Thyroid gland (tissue), 4 donors: ENCODE measurements around the gene NF2. TPM values are rescaled to one million over a fixed set of nuclear protein-coding genes. Genes with fewer than 3 reads are reported as not detected.

ENCODE experiments used
- DNase-seq, 2 donors: peaks; one replicate each; pipeline ENCODE4 v3.0.0-alpha.2; 2019
- H3K27ac ChIP-seq, 3 donors: fragments of 200-600 bp; sonication (generic); 1 replicate in 2 of 3; 2 replicates in 1 of 3; pipeline ENCODE4 v1.5.1; 2016 to 2019; ENCODE audit warnings: mild to moderate bottlenecking in 1 of 3, moderate library complexity in 1 of 3
- H3K27me3 ChIP-seq: fragments of 200-600 bp; sonication (generic); one replicate; pipeline ENCODE4 v1.5.1; 2019
- H3K36me3 ChIP-seq, 2 donors: fragments of 200-600 bp; sonication (generic); one replicate each; pipeline ENCODE4 v1.5.1; 2016 to 2019
- H3K4me1 ChIP-seq, 2 donors: fragments of 200-600 bp; sonication (generic); one replicate each; pipeline ENCODE4 v1.5.1; 2017 to 2019
- H3K4me3 ChIP-seq, 3 donors: fragments of 200-600 bp; sonication (generic); replicated peaks in 1 of 3; 1 replicate in 2 of 3; 2 replicates in 1 of 3; pipeline ENCODE4 v1.5.1; 2016; ENCODE audit warnings: mild to moderate bottlenecking in 1 of 3
- H3K9me3 ChIP-seq: fragments of 200-600 bp; sonication (generic); one replicate; pipeline ENCODE4 v1.5.1; 2017
- POLR2A ChIP-seq, 2 donors: fragments of 450-650 bp; IDR thresholded peaks; one replicate each; pipeline ENCODE4 v1.6.1; 2017; ENCODE audit warnings: antibody characterized with exemption in 2 of 2, mild to moderate bottlenecking in 2 of 2, moderate library complexity in 1 of 2
- WGBS, 2 donors: methylation state at CpG; one replicate each; pipeline ENCODE4 v1.1.5; 2017; 5-methylcytosine and 5-hydroxymethylcytosine counted together
- intact Hi-C: fragments of 100-400 bp; cut with DNase I; formaldehyde crosslinking; loops from one replicate; pipeline ENCODE4 v1.15.1; 2023
- total RNA-seq, 4 donors: library from RNA; depleted of rRNA; stranded (reverse); fragments of >200 nt; gene quantifications; one replicate each; pipeline ENCODE4 v1.2.3, GENCODE V29; 2016
- TF ChIP-seq, protein P1 (sequence below), 6 experiments: fragments of 200-600 bp in 3 of 6; fragments of 450-650 bp in 3 of 6; sonication (generic) in 3 of 6; IDR thresholded peaks; one replicate each; pipeline ENCODE4 v1.5.1; 2016 to 2019; ENCODE audit warnings: antibody characterized with exemption in 6 of 6, mild to moderate bottlenecking in 2 of 6, inconsistent platforms in 1 of 6, moderate library complexity in 1 of 6

Gene NF2
- total RNA-seq, 4 donors from 2014 or later, result 37.5 to 65.5 (median 51.6) TPM

DNA sequence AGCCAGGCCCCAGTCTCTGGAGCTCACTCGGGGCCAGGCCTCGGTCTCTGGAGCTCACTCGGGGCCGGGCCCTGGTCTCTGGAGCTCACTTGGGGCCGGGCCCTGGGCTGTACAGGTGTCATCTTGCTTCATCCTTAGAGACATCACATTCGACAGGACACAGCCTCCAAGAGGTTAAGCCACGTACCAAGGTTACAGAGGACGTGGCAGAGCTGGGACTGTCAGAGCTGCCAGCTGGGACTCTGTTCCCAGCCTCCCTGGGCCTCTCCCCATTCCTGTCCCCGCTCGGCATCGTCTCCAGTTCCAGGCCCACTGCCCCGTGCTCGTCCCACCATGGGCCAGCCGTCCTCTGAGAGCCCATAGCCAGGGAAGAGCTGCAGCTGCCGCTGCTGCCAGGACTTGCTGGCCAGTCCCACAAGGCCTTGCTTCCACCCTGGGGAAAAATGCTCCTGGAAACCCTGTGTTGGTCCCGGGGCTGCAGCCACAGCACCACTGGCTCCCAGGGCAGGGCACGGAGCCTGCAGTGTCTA is 136.0 kb downstream of the NF2 start:
- no peaks in the 10 kb centered on the region for H3K9me3 ChIP-seq
- H3K27ac ChIP-seq, result no peak overlapping the region
- no peak overlapping the region for H3K4me3 ChIP-seq
- TF ChIP-seq, protein P1, sequence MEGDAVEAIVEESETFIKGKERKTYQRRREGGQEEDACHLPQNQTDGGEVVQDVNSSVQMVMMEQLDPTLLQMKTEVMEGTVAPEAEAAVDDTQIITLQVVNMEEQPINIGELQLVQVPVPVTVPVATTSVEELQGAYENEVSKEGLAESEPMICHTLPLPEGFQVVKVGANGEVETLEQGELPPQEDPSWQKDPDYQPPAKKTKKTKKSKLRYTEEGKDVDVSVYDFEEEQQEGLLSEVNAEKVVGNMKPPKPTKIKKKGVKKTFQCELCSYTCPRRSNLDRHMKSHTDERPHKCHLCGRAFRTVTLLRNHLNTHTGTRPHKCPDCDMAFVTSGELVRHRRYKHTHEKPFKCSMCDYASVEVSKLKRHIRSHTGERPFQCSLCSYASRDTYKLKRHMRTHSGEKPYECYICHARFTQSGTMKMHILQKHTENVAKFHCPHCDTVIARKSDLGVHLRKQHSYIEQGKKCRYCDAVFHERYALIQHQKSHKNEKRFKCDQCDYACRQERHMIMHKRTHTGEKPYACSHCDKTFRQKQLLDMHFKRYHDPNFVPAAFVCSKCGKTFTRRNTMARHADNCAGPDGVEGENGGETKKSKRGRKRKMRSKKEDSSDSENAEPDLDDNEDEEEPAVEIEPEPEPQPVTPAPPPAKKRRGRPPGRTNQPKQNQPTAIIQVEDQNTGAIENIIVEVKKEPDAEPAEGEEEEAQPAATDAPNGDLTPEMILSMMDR (IDR thresholded peaks at IDR 0.05), result no peak
- TF ChIP-seq POLR2A (IDR thresholded peaks at IDR 0.05), result no peak
- peaks cover 0 to 4% of the 10 kb centered on the region in 2 donors for H3K36me3 ChIP-seq
- DNase-seq, result no peak
- no peaks in the 10 kb centered on the region for H3K27me3 ChIP-seq
- 94 to 96% methylated on average over 6 to 14 of the region's 17 CpGs for WGBS, 2 donors
- peaks cover 0 to 5% of the 10 kb centered on the region in 2 donors for H3K4me1 ChIP-seq
- intact Hi-C loops, result no loop called here

DNA sequence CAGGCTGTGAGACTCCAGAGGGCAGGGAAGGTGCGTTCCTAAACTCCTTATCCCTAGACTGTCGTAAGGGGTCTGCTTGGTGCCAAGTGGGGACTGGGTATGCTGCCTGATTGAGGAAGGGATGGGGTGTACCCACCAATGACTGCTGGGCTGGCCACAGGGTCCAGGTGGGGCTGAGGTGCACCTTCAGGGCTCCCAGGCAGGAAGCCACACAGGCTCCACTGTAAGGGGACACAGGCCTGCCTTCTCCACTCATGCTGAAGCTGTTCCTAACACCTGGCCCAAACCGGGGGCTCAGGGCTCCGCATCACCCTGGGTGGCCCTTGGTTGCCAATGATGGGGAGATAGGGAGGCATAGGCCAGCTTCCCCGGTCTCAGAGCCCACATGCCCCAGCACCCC is 136.8 kb downstream of the NF2 start:
- WGBS, 2 donors, result 100% methylated on average over 1 to 2 of the region's 5 CpGs
- intact Hi-C loops, result no loop called here
- no peak for DNase-seq
- Histone ChIP-seq H3K4me1 (peaks cover 0 to 12% of the 10 kb centered on the region in 2 donors), H3K36me3 (peaks cover 0 to 4% of the 10 kb centered on the region in 2 donors), H3K27me3 (no peaks in the 10 kb centered on the region), H3K4me3 (no peak overlapping the region), H3K27ac (no peak overlapping the region), H3K9me3 (no peaks in the 10 kb centered on the region)
- no peak for TF ChIP-seq POLR2A (IDR thresholded peaks at IDR 0.05)
- TF ChIP-seq, protein P1 (IDR thresholded peaks at IDR 0.05), result no peak

DNA sequence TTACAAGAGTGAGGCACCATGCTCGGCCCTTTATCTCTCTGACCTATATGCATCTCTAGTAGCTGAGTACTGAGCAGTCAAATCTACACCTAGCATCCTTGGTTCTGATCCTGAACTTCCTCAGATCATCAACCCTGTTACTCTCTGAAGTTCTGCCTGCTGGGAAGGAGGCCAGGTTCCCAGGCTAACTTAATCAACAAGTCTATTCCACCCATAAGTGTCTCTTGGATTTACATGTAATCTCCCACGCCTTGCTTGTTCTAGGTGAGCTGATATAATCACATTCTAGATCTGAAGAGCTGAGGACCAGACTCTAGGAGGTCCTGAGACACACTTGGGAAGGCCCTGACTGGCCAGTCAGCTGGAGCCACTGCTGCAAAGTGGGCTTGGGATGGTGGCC is 138.5 kb downstream of the NF2 start:
- Histone ChIP-seq H3K27me3 (no peaks in the 10 kb centered on the region), H3K4me3 (no peak overlapping the region), H3K4me1 (peaks cover 0 to 13% of the 10 kb centered on the region in 2 donors), H3K9me3 (no peaks in the 10 kb centered on the region), H3K36me3 (peaks cover 0 to 8% of the 10 kb centered on the region in 2 donors), H3K27ac (no peak overlapping the region)
- DNase-seq, result no peak
- 83 to 95% methylated on average over 2 of the region's 2 CpGs for WGBS, 2 donors
- no peak for TF ChIP-seq POLR2A (IDR thresholded peaks at IDR 0.05)
- TF ChIP-seq, protein P1 (IDR thresholded peaks at IDR 0.05), result no peak
- intact Hi-C loops, result no loop called here

DNA sequence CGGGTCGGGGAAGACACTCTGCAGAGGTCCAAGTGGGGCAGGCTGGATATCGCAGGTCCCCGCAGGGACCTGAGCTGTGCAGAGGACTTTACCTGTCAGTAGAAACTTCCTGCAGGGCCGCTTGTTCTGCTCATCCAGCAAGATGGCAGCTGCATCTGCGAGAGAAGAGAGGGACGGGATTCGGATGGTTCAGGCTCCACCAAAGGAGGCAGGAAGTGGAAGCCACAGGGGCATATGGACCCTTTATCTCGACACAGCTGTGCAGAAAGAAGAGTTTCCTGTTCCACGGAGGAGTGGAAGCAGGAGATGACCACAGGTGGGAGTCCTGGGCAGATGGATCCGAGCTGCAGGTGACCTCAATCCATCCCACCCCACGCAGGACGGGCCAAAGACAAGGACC is 138.9 kb downstream of the NF2 start:
- intact Hi-C loops, result no loop called here
- no peak overlapping the region for H3K27ac ChIP-seq
- no peaks in the 10 kb centered on the region for H3K27me3 ChIP-seq
- H3K9me3 ChIP-seq, result no peaks in the 10 kb centered on the region
- H3K4me1 ChIP-seq, result peaks cover 0 to 13% of the 10 kb centered on the region in 2 donors
- H3K36me3 ChIP-seq, result peaks cover 0 to 12% of the 10 kb centered on the region in 2 donors
- no peak overlapping the region for H3K4me3 ChIP-seq
- no peak for DNase-seq
- TF ChIP-seq, protein P1 (IDR thresholded peaks at IDR 0.05), result no peak
- TF ChIP-seq POLR2A (IDR thresholded peaks at IDR 0.05), result no peak
- 81 to 88% methylated on average over 13 of the region's 13 CpGs for WGBS, 2 donors

DNA sequence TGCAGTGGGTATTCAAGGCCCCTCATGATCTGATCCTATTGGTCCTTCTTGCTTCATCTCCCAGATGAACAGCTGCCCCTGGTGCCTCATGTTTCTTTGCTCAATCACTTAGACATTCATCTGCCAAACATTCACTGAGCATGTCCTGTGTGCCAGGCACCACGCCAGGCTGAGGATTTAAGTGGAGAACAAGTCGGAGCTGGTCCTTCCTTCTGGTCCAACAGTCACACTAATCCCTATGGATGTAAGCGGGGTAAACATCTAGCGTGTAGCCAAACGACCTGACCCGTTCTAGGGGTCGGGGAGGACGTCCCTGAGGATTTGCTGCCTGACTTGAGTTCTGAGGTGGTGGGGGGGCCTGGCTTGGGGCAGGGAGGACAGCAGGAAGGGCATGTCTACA is 141.5 kb downstream of the NF2 start:
- TF ChIP-seq POLR2A (IDR thresholded peaks at IDR 0.05), result no peak
- TF ChIP-seq, protein P1 (IDR thresholded peaks at IDR 0.05), result no peak
- Histone ChIP-seq H3K27me3 (no peaks in the 10 kb centered on the region), H3K36me3 (peaks cover 0 to 19% of the 10 kb centered on the region in 2 donors), H3K9me3 (no peaks in the 10 kb centered on the region), H3K27ac (peak overlapping the region in 1 of 3 donors; percentile 30), H3K4me1 (peaks cover 0 to 8% of the 10 kb centered on the region in 2 donors), H3K4me3 (no peak overlapping the region)
- WGBS, 2 donors, result 15 to 22% methylated on average over 8 of the region's 8 CpGs
- intact Hi-C loops, result no loop called here
- DNase-seq, result peak; percentile 96 to 98
